Nucleus accumbens (tissue), 56 donors: ENCODE measurements around the gene NMRK1.

Experiments used
- DNase-seq, 56 donors: peaks; one replicate each; lab custom pipeline; 2025; lab: John Stamatoyannopoulos, UW

Gene NMRK1

GRCh38 chr9:75087824-75088645 is at the start of gene NMRK1, which contains the start of gene OSTF1:
NMRK1 (minus strand) TSS chr9:75088155; CDS start chr9:75083115, 5,040 bp downstream.
OSTF1 (plus strand) TSS chr9:75088514; CDS start chr9:75088693, 179 bp downstream.
- DNase-seq, result peak; percentile 26 to 96 (median 89)

GRCh38 chr9:75134495-75134894 is 46.5 kb upstream of the NMRK1 start:
- DNase-seq, result no peak

- DNase-seq, result no peak
These were observed 45.4 kb upstream of the NMRK1 start for GRCh38 chr9:75133396-75133795.

- DNase-seq, result peak in 1 of 56 donors; percentile 43
These were observed 44.3 kb upstream of the NMRK1 start for GRCh38 chr9:75132244-75132643.

GRCh38 chr9:75131700-75132099 is 43.7 kb upstream of the NMRK1 start:
- DNase-seq, result peak in 4 of 56 donors; percentile 15 to 68 (median 38)

GRCh38 chr9:75130621-75131230 is 42.8 kb upstream of the NMRK1 start:
- DNase-seq, result no peak

- no peak for DNase-seq
These were observed 42.2 kb upstream of the NMRK1 start for GRCh38 chr9:75130172-75130571.

GRCh38 chr9:75128535-75128934 is 40.6 kb upstream of the NMRK1 start:
- no peak for DNase-seq

- peak in 1 of 56 donors; percentile 26 for DNase-seq
These were observed 35.7 kb upstream of the NMRK1 start for GRCh38 chr9:75123696-75124095.

- no peak for DNase-seq
These were observed 34.1 kb upstream of the NMRK1 start for GRCh38 chr9:75121914-75122558.

- no peak for DNase-seq
These were observed 32.7 kb upstream of the NMRK1 start for GRCh38 chr9:75120686-75121085.

GRCh38 chr9:75117564-75117963 is 29.6 kb upstream of the NMRK1 start:
- no peak for DNase-seq

- DNase-seq, result no peak
These were observed 28.4 kb upstream of the NMRK1 start for GRCh38 chr9:75116306-75116705.

GRCh38 chr9:75112789-75113188 is 24.8 kb upstream of the NMRK1 start:
- no peak for DNase-seq

GRCh38 chr9:75111019-75111622 is 23.2 kb upstream of the NMRK1 start:
- DNase-seq, result no peak

GRCh38 chr9:75109210-75109839 is 21.4 kb upstream of the NMRK1 start:
- no peak for DNase-seq

GRCh38 chr9:75108571-75108970 is 20.6 kb upstream of the NMRK1 start:
- DNase-seq, result no peak

- DNase-seq, result no peak
These were observed 18.9 kb upstream of the NMRK1 start for GRCh38 chr9:75106857-75107256.

GRCh38 chr9:75105841-75106240 is 17.9 kb upstream of the NMRK1 start:
- no peak for DNase-seq

GRCh38 chr9:75105019-75105540 is 17.1 kb upstream of the NMRK1 start:
- DNase-seq, result no peak
